Kidney capillary endothelial cell (primary cell): ENCODE data around the gene TCP11L2.
"Not testable (repeated sequence)": the region's sequence is repeated elsewhere in the genome, so short reads cannot be mapped to it uniquely, and the experiment has no call there.

Source experiments
- DNase-seq: peaks from one replicate; pipeline ENCODE4 v3.0.0-alpha.2; 2018; ENCODE audit warnings: low spot score

Gene TCP11L2

DNA sequence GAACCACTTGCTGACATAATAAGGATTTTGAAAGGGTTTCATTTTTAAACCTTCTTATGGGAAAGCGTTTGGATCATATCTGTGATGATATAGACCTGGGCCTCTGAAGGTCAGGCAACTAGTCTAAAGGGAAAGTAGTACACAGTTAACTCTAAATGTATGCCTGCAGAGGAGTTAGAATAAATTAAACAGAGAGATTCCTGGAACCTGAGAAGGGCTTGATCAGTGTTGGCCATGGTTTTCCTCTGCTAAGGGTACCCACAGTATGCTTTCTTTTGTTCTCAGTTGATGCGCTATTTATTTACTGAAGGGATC is 40.6 kb downstream of the TCP11L2 start:
- DNase-seq, result no peak

DNA sequence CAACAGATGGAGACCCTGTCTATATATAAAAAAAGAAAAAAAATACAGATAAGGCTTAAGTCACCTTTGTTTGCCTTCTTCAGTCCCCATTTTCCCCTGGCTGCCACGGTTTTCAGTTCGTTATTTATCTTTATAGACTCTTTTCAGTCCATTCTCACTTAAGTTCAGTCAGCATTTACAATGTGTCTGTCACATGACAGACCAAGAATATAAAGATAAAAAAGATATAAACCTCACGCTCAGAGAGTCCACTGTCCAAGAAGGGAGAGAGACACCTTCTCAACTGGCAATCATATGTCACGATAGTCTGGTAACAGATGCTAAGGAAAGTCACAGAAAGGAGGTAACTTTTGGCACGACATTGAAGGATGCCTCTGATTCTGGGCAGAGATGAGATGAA is 41.6 kb downstream of the TCP11L2 start:
- no peak for DNase-seq

DNA sequence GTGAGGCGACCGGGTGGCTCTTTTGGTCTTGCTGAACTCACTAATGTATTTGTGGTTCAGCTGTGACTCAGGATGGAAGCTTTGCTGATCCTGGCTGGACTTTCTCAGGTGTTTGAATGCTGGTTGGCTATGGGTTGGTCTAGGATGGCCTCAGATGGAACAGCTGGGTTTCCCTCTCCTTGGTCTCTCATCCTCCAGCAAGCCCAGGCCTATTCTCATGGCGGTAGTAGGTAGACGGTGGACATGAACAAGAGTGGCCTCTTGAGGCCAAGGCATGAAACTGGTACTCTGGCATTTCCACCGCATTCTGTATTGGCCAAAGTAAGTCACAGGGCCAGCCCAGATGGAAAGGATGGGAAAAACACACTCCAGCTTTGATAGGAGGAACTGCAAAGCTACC is 43.2 kb downstream of the TCP11L2 start:
- DNase-seq, result peak; percentile 62

DNA sequence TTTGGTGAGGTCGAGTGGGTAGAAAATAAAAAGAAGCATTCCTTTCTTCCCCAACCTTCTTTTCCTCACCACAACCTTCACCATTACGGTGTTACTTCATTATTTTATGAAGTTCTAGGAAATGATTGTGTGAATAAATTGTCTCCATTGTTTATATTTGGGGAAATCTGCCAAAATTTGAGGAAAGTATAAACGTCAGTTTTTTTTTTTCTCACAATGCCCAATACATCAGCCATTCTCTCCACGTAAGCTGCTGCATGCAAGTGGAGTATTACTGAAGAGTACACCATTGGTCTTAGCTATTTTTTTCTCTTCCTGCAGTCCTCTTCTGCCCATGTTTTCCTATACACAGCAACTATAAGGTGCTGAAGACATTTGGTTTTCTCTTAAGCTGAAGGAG is 45.9 kb downstream of the TCP11L2 start:
- no peak for DNase-seq

DNA sequence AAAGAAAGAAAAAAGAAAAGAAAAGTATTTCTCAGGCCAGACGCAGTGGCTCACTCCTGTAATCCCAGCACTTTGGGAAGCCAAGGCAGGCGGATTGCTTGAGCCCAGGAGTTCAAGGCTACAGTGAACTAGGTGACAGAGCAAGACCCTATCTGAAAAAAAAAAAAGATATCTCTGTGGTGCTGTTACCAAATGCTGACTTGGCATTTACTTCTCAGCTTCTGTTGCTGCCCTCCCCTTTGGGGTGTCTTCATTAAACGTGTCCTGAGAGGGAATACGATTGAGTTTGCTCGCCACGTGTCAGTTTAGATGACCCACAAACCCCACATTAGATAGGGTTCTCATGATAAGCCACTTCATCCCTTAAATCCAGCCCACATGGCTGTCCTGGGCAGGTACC is 50.6 kb downstream of the TCP11L2 start:
- no peak for DNase-seq

DNA sequence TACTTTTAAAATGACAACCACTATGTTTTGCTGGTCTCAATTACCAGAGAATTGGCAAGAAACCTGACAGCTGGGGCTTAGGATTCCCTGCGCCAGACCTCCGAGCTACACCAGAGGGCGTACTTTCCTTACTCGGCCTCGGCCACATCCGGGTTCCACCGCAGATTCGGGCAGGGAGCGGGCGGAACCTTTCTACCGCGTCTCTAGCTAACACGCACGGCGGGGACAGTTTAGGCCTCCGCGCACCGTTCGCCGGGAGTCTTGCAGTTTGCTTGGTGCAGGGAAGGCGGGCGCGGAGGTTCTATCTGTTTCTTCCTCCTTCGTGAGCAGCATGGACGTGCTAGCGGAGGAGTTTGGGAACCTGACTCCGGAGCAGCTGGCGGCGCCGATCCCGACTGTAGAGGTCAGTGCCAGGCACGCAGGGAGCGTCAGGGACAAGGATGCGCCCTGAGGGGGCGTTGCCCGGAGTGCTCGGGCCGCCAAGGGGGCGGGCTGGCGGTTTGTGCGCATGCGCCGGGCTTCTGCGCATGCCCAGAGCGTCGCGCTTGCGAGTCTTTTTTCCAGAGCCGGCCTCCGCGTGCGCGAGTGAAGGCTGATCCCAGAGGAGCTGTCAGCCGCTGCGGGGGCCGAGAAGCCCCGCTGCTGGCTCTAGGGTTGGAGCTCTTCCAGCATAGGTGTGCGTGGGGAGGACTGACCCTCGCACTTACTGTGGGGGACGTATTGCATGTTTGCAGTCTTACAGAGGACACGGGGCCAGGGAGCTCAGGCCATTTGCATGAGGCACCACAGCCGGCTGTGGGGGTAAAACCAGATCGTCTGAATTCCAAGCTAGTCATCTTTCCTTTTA is 55.2 kb downstream of the TCP11L2 start, which contains the start of gene POLR3B:
Gene POLR3B (plus strand): TSS at position 200 of the 847 bp plus-strand sequence. CDS start 132 bp downstream, at position 332.
- DNase-seq, result peak; percentile 90

DNA sequence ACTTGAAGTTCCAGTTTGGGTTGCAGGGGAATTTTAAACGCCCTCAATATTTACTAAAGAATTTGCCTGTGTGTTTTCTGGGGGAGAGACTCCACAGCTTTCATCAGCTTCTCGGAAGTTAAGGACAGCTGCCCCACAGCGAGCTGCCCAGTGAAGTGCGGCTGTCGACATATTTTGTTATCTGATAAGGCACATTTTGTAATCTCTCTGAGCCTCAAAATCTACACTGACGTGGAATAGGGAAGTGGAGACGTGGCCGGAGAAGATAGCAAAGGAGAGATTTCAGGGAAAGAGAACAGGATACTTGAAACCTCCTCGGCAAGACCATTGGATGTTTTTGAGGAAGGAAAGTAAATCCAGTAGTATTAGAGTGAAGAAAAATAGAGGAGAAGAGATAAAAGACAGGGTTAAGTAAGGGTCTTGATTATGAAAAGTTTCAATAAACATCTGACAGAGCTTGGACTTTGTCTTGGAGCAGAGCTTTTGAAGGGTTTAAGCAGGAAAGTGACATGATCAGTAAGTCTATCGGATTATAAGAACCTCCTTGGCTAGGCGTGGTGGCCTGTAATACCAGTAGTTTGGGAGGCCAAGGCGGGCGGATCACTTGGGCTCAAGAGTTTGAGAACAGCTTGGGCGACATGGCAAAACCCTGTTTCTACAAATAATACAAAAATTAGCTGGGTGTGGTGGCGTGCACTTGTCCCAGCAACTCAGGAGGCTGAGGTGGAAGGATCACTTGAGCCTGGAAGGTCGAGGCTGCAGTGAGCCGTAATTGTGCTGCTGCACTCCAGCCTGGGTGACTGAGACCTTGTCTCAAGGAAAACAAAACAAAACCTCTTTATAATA is 56.1 kb downstream of the TCP11L2 start:
- peak; percentile 46 for DNase-seq

DNA sequence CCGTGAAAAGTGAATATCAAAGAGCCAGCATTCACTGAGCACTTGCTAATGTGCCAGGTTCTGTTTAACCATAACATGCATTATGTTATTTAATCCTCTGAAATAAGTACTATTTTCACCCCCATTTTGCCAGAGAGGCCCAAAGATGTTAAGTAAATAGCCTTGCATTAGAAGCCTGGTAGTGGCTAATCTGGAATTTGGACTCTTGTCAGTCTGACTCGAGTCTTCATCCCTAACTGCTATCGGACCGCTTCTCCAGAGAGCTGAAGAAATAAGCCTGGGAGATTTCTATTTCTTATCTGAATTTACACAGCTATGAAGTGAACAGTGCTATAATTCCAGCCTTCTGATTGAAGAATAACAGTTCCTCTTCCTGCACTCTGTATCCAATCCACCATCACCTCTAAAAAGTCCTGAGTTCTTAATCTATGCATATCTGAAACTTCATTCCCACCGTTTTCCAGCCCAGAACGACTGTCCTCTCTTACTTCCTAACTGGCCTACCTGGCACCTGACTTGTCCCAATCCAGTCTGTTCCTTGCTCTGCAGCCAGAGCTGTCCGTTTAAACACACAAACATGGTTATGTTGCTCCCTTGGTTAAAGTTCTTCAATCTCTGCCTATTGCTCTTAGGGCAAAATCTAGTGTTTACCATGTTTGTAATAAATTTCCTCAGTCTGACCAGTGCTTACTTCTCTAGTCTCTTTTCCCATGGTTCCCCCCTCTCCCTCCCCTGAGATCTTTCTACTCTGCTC is 57.3 kb downstream of the TCP11L2 start:
- no peak for DNase-seq

DNA sequence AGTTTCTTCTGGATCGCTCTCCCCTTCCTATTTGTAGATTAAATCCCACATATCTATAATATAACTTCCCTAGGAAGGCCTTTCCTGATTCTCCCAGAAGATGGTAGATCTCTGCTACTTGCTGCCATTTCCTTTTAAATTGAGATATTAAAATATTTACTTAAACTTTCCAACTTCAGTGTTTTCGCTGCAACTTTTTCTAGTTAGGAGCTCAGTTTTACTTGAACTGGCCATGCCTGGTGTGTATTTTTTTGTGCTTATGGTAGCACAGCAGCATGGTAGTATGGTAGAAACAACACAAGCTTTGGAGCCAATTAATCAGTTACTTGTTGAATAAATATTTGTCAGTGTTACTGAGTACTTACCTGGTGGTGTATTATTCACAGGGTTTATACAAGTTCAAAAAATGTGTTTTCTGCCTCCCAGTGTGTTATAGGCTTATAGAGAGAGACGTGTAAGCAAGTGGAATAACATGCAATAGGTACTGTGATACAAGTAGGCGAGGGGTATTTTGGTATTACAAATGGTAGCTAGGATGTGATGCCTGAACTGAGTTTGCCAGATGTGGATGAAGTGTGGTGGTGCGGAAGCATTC is 58.0 kb downstream of the TCP11L2 start:
- no peak for DNase-seq

DNA sequence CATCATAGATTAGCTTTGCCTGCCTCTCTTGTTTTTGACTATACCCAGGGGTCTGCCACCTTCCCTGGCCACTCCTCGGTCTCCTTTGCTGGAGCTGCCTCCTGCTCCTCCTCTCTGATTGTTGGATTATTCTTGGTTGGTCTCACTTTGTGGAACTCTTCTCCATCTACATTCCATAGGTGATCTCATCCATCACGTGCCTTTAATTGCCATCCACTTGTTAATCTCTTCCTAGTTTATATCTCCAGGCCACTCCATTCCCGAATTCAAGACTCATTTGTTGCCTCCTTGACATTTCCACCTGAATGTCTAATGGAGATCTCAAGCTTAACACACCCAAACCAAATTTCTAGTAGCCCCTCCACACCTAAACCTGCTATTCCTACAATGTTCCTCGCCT is 60.4 kb downstream of the TCP11L2 start:
- no peak for DNase-seq

DNA sequence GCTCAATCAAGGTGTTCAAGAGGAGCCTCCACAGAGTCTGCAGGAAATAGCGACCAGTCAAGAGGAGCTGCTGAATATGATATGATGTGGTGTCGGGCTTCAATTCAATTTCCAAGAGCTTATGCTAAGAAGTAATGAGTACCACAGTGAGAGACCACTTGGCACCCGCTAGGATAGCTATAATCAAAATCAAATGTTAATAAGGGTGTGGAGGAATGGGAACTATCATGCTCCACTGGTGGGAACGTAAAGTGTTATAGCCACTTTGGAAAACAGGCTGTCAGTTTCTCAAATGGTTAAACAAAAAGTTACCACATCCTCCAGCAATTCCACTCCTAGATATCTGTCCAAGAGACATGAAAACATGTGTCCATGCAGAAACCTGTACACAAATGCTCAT is 61.7 kb downstream of the TCP11L2 start:
- DNase-seq, result no peak

DNA sequence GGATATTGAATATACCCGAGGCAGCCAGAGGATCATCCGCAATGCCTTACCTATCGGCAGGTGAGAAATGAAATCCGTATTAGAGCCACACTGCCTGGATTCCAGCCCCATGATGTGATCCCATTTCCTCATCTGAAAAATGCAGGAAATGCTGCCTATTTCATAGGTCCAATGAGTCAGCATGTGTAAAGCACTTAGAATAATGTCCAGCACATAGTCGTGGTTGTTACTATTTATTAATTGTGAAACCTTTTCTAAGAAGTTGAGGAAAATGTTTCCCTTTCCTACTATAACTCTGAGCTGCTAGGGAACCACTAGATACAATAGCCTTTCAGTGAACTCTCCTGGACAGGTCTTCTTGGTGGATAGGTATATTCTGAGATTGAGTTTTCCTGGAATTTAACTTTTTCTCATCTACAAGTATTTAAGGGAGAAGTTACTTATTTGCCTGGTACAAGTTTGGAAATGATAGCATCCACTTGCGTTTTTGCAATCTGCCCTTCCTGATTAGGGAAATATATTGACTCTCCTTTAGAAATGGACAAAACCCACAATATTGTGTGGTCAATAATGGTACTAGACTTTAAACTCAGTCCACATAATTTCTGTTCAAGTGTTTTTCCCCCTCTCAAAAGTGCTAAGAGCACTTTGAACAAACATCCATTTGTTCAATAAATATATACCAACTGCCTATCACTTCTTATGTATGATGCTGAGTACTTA is 67.3 kb downstream of the TCP11L2 start:
- DNase-seq, result peak; percentile 72

DNA sequence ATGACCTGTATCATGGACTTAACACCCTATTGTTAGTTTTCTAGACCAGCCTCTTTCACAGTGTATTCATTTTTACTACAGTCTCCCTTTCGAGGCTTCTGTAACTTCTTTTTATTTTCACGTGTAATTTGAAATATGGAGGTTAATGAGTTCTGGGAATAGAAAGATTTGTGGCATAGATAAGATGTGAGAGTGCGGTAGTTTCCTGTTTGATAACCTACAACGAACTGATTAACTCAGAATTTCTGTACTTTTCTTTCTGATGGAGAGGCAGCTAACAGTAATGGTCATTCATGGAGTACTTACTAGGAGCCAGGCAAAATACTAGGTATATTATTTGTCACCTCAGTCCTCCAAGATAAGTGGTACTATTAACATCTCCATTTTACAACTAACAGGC is 76.3 kb downstream of the TCP11L2 start:
- no peak for DNase-seq

DNA sequence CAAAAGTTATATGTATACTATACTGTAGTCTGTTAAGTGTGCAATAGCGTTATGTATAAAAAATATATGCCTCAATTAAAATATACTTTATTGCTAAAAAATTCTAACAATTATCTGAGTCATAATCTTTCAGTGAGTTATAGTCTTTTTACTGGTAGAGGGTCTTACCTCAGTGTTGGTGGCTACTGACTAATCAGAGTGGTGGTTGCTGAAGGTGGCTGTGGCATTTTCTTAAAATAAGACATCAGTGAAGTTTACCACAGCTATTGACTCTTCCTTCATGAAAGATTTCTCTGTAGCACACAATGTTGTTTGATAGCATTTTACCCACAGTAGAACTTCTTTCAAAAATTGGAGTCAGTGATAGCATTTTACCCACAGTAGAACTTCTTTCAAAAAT is 78.4 kb downstream of the TCP11L2 start:
- DNase-seq, result no peak

DNA sequence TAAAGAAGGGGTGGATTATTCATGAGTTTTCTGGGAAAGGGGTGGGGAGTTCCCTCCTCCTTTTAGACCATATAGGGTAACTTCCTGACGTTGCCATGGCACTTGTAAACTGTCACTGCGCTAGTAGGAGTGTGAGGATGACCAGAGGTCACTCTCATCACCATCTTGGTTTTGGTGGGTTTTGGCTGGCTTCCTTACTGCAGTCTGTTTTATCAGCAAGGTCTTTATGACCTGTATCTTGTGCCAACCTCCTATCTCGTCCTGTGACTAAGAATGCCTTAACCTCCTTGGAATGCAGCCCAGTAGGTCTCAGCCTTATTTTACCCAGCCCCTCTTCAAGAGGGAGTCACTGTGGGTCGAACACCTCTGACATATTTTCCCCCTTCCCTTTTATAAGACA is 79.3 kb downstream of the TCP11L2 start:
- DNase-seq, result not testable (repeated sequence)

DNA sequence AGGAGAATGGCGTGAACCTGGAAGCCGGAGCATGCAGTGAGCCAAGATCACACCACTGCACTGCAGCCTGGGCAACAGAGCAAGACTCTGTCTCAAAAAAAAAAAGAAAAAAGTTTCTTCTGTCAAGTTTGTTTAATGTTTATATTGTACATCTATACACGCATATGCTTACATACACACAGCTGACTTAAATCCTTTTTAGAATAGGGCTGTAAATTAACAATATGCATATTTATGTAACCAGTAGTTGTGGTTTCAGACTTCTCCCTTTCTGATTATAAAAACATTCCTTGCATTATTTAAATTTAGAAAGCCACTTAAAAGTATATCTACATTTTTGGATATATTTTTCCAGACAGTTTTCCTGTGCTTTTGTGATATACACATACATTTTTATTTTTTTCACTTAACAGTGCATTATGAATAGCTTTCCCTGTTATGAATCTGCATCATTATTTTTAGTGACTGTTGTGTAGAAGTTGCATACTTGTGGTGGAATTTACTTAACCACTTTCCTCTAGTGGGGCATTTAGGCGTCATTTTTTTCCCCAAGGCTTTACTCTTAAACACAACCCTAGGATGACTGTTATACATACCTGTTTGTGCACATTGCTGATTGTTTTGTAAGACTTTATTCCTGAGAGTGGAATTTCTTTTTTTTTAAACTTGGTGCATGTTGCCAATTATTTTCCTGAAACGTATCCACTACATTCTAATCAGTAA is 84.4 kb downstream of the TCP11L2 start:
- no peak for DNase-seq

DNA sequence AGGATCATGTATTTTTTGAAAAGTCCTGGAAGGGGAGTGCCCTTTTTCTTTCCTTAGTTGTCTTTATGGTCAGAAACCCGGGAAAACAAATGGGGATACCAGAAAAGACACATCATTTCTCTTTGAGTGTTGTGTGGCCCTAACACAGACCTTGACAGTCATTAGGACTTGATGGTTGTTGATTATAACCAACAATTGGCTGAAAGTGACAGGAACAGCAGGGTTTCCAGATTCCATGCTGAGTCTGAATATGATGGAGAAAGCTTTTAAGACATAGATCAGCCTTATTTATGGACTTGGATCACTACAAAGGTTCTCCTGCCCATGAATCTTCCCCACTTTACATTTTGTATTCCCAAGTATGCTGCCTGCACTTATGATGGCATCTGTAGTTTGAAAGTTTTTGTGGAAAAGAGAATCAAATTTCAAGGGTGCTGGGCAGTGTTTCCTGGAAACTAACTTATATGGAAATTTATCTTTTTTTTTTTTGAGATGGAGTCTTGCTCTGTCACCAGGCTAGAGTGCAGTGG is 85.4 kb downstream of the TCP11L2 start:
- DNase-seq, result no peak

DNA sequence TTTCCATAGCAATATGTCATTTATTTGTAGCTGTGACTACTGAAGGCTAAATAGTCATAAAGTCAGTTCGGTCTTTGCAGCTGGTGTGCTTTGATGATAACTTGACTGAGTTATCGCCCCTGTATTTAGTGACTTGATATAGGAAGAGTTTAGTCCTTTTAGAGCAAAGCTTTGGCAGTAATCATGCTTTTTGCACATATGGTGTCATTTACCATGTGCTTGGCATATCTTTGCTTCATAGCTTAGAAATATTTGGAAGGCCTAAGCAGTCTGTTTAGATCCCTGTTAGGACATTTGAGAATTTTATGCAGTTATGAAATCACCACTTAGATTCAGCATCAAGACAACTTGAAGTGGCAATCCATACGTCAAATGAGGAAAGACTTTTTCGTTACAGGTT is 86.6 kb downstream of the TCP11L2 start:
- no peak for DNase-seq

DNA sequence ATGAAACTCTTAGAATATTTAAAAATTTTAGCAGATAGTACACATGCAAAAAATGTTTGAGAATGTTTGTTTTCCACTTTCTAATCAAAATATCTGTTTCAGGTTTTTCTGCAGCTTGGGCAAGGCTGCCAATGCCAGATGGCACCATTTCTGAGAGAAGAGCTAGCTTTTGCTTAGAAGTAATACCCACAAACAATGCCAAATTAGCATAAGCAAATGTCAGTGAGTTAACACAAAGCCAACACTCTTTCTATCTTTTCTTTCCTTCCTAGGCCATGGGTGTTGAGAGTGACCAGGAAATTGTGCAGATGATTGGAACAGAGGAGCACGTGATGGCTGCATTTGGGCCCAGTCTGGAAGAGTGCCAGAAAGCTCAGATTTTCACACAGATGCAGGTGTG is 90.2 kb downstream of the TCP11L2 start:
- no peak for DNase-seq
